Measurements from ENCODE around the gene FBXW8.

FBXW8 gene, protein sequence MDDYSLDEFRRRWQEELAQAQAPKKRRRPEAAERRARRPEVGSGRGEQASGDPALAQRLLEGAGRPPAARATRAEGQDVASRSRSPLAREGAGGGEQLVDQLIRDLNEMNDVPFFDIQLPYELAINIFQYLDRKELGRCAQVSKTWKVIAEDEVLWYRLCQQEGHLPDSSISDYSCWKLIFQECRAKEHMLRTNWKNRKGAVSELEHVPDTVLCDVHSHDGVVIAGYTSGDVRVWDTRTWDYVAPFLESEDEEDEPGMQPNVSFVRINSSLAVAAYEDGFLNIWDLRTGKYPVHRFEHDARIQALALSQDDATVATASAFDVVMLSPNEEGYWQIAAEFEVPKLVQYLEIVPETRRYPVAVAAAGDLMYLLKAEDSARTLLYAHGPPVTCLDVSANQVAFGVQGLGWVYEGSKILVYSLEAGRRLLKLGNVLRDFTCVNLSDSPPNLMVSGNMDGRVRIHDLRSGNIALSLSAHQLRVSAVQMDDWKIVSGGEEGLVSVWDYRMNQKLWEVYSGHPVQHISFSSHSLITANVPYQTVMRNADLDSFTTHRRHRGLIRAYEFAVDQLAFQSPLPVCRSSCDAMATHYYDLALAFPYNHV

DNA sequence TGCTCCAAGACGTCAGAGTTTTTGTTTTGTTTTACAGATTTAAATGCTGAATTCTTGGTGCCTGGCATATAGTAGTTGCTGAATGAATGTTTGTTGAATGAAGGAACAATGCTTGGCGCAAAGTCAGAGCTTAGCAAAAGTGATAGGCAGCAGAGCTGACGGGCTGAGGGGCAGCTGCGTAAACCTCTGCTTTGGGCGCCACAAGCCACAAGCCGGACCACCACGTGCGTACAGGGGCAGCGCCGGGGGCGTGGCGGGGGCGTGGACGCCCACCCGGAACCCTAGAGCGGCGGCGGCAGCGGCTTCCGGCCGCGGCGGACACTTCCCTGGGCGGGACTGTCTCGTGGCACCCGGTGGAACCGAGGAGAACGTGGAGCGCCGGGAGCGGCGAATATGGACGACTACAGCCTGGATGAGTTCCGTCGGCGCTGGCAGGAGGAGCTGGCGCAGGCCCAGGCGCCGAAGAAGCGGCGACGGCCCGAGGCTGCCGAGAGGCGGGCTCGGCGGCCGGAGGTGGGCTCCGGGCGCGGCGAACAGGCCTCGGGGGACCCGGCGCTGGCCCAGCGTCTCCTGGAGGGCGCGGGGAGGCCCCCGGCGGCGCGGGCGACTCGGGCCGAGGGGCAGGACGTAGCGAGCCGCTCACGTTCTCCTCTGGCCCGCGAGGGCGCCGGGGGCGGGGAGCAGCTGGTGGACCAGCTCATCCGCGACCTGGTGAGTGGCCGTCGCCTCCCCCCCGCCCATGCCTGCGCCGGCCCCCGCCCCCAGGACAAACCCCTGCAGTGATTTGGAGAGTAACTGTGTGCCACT lies at the start of gene FBXW8:
Gene FBXW8 (plus strand): TSS at position 306 of the 807 bp plus-strand sequence. CDS start 88 bp downstream, at position 394.
- peak; percentile 6 to 35 (median 25) for DNase-seq

GRCh38 chr12:116861320-116861719 lies 49.4 kb upstream of the FBXW8 start:
- peak in 2 of 6 experiments; percentile 6 to 12 for DNase-seq

- no peak for DNase-seq
Measured at GRCh38 chr12:116862167-116862566, 48.6 kb upstream of the FBXW8 start.

GRCh38 chr12:116863275-116863767 lies 47.4 kb upstream of the FBXW8 start:
- no peak for DNase-seq

DNA sequence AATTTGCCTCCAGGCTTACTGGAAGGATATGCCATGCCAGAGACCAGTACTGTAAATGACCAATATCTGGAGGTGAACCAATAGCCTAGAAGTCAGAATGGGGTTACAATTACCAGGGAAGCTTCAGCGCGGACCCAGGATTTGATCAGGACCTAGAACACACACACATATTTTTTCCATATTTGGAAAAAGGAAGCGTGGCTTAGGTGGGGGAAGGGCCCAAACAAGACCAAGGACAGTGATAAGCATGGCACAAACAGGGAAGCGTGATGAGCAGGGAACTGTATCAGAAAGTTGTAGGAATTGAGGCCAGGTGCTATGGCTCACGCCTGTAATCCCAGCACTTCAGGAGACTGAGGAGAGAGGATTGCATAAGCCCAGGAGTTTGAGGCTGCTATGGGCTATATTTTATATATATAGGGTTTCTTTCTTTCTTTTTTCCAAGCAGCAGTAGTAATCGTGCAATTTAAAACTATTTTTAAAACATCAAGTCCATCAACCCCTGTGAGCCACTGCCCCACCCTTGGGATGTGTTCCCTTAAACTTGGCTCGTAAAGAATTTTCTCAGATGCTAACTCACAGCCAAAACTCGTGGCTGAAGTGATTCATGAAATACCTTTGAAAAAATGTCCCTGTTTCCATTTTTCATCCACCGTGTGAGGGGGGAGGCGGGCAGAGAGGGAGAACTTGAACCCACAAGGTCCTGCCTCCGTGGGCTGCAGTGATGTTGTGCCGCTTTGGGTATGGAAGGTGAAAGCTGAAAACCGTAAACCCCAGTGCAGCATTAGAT lies 46.2 kb upstream of the FBXW8 start:
- no peak for DNase-seq

- DNase-seq = no peak
Measured at GRCh38 chr12:116867523-116867922, 43.2 kb upstream of the FBXW8 start.

DNA sequence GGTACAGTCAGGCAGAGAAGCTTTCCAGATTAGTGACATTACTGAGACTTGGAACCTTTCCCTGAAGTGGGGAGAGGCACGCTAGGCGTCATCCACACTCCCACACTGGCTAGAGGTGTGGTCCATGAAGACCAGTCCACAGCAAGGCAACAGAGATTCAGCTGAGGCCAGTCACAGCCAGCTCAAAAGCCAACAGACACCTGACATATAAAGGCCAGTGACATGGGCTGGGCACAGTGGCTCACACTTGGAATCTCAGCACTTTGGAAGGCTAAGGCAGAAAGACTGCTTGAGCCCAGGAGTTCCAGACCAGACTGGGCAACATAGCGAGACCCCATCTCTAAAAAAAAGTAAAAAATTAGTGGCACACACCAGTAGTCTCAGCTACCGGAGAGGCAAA lies 40.4 kb upstream of the FBXW8 start:
- no peak for DNase-seq

GRCh38 chr12:116874324-116874995 lies 36.3 kb upstream of the FBXW8 start:
- DNase-seq = no peak

DNA sequence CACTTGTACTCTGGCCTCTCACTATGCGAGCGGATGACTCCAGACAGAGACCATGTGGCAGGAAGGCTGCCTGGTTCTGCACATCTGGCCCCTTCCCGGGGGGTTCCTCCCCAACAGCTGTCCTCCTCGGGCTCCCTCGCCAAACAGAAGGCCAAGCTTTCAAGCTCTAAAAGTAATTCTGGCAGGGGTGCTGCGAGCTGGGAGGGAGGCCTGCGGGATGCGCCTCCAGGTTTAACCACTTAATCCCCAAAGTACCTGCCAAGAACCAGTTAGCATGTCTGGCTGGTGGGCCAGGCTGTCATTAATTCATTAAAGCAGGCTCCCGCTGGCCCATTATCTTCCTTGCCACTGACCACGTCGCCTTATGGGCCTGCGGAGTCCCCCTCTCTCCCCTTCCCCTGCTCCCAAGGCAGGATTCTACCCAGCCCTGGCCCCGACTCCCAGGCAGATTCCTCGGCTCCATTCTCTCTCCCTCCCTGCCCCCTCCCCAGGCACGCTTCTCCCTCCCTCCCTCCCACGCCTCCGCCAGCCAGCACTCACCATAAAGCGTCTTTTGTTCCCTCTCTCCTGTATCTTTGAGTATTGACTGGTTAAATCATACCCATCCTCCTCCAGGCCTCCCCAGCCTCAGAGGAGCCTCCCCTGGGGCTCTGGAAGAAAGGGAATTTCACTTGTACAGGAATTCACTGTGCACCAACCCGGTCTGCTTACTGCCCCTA lies 34.4 kb upstream of the FBXW8 start:
- DNase-seq = no peak

DNA sequence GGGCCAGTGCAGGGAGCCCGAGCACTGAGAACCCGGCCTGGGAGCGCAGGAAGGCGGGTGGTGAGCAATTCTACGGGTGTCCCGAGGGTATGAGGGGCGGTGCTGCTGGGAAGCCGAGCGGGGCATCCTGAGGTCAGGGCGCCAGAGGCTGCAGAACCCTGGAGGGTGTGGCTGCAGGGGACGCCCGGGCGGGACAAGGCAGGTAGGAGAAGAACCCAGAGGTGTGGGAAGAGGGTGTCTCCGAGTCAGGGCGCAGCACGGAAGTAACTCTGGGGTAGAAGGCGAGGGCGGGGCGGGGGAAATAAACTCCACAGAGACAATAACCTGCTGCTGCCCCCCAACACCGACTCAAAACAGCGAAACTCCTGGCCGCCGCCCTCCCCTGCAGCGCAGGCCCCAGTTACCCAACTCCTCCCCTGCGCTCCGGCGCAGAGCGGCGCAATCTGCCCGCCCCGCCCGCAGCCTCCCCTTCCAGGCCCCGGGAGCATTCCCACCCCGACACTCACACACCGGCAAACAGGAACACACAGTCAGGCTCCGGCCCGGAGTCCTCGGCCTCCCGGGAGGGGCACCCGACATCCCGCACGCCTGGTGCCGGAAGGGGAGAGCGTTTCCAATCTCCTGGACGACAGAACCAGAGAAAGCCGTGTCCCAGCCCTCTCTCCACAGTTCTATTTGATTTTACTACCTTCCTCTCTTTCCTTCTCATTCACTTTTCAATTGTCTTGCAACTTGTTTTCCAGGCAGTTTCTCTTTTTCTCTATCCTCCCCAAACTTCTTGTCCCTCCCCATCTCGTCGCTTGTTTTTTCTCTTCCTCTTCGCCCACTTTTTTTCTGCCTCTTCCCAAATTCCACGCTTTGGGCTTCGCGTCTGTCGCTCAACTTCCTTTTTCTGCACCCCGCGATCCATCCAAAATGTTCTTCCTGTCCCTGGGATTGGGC lies 31.9 kb upstream of the FBXW8 start:
- DNase-seq = no peak

- DNase-seq = no peak
Measured at GRCh38 chr12:116879509-116880212, 31.1 kb upstream of the FBXW8 start.

GRCh38 chr12:116880213-116880816 lies 30.4 kb upstream of the FBXW8 start:
- no peak for DNase-seq

DNA sequence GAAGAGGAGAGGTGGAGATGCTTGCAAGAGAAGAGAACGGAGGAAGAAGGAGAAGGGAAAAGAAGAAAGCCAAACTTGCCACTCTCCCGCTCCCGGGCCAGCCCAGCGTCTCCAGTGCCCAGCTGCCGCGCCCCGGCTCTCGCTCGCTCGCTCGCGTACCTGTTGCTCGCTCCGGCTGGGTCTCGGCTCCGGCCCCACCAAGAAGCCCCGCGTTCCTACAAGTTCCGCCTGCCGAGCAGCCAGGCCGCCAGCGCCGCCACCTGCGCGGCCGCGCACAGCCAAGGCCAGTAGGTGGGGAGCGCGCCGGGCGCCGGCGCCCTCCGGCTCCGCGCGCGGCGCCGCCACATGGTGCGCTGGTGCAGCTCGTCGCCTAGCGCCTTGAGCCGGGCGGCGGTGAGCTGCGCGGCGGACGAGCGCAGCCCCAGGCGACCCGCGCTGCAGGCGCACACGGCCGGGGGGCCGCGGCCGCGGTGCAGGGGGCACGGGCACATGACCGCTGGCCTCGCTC lies 29.9 kb upstream of the FBXW8 start:
- DNase-seq = peak in 1 of 6 experiments; percentile 3

DNA sequence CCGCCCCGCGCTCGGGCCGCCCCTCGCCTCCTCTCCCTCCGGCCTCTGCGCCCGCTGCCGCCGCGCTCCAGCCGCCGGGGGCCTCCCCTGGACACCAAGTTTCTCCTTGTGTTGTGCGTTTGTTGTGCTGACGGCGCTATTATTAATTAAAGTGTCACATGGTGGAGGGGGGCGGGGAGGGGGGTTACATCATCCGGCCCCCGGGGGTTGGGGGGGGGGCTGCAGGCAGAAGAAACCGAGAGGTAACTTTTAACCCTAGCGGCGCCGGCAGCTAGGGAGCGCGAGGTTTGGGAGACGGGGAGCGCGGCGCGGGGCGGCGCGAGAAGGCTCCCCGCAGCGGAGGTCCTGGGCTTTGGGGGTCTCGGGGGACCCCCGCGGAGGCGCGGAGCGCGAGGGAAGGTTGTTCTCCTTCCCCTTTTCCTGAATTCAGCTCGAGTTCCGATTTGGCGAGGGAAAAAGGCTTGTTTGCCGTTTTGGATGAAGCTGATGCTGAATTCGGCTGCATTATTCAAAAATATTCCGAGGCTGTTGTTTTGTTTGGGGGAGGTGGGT lies 29.3 kb upstream of the FBXW8 start, which contains the start of gene HRK:
Gene HRK (minus strand): TSS at position 117 of the 552 bp plus-strand sequence. CDS start 134 bp downstream, outside the sequence.
- no peak for DNase-seq

DNA sequence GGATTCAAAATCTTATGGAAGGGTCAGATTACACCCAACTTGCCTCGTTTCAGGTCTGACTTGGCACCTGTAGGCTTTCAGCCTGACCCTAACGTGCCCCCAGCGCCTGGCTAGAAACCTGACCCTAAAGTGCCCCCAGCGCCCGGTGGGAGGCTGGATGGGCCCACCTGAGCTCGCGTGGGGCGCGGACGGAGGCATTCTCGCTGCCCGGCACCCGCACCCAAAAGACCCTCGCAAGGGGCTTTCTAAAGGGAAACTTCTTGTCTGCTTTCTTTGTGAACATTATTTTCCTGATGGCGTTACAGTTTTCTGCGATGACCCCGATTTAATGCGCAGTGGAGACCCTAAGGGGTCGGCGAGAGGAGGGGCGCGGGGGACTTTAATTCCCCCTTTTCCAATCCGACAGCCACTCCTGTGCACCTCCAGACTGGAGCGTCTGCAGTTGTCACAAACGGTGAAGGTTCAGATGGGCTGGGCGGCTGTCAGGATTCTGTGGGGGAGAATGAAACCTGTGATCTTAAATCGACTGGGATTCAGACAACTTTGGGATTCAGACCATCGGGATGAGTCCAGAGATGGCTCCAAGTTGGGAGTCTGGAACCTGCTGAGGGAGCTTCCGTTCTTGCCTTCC lies 28.8 kb upstream of the FBXW8 start:
- DNase-seq = no peak

- DNase-seq = no peak
Measured at GRCh38 chr12:116882742-116883141, 28.0 kb upstream of the FBXW8 start.

- DNase-seq = no peak
Measured at GRCh38 chr12:116884871-116885270, 25.9 kb upstream of the FBXW8 start.

- DNase-seq = no peak
Measured at GRCh38 chr12:116885491-116885890, 25.3 kb upstream of the FBXW8 start.
